HEK293 (cell line): ENCODE data around the gene ZFHX3.

Source experiments
- CTCF ChIA-PET: fragments of 350-600 bp; formaldehyde crosslinking; extraction: SDS; loops from one replicate; lab custom pipeline; 2021; ENCODE audit warnings: antibody characterized with exemption; lab: Yijun Ruan, JAX
- POLR2A ChIA-PET: fragments of 300-600 bp; formaldehyde crosslinking; extraction: SDS; loops from one replicate; lab custom pipeline; 2020; ENCODE audit warnings: antibody characterized with exemption, inconsistent platforms; lab: Yijun Ruan, JAX
- H3K27ac ChIP-seq: fragments of 200-500 bp; sonication (Bioruptor generic); 2 replicates; pipeline ENCODE4 v1.5.1; 2014; ENCODE audit warnings: low read depth, low read length, control low read depth, inconsistent platforms; ENCODE audit errors: extremely low read depth
- H3K36me3 ChIP-seq, 2 experiments: fragments of 200-500 bp in 1 of 2; sonication (Bioruptor generic) in 1 of 2; 1 replicate in 1 of 2; 2 replicates in 1 of 2; pipeline ENCODE4 v1.5.1; 2014 to 2017; ENCODE audit warnings: inconsistent platforms in 2 of 2, low read length in 2 of 2; ENCODE audit not compliant: control insufficient read depth in 2 of 2, insufficient read depth in 1 of 2
- H3K4me1 ChIP-seq: fragments of 200-500 bp; sonication (Bioruptor generic); 2 replicates; pipeline ENCODE4 v1.5.1; 2014; ENCODE audit warnings: mild to moderate bottlenecking, low read length, inconsistent platforms; ENCODE audit not compliant: control insufficient read depth, insufficient read depth
- H3K4me3 ChIP-seq: 2 replicates; pipeline ENCODE4 v1.5.1; 2011; ENCODE audit warnings: low read depth, mild to moderate bottlenecking, control low read depth, low read length, moderate library complexity
- H3K9me3 ChIP-seq: fragments of 200-500 bp; sonication (Bioruptor generic); 2 replicates; pipeline ENCODE4 v1.5.1; 2014; ENCODE audit warnings: low read depth, low read length, inconsistent platforms; ENCODE audit not compliant: control insufficient read depth, insufficient read depth
- EGR2 ChIP-seq: fragments of 450-650 bp; formaldehyde crosslinking; IDR thresholded peaks from 2 replicates; pipeline ENCODE4 v1.5.1; 2016; ENCODE audit warnings: low read depth, missing biosample characterization, missing genetic modification characterization
- KLF7 ChIP-seq: fragments of 450-650 bp; formaldehyde crosslinking; IDR thresholded peaks from 2 replicates; pipeline ENCODE4 v1.5.1; 2016; ENCODE audit warnings: missing biosample characterization, missing genetic modification characterization, borderline replicate concordance
- MEIS1 ChIP-seq: sonication (generic); formaldehyde crosslinking; IDR thresholded peaks from 2 replicates; pipeline ENCODE4 v1.8.1; 2022; ENCODE audit warnings: missing genetic modification reagents, mild to moderate bottlenecking, borderline replicate concordance
- MYNN ChIP-seq: fragments of 450-650 bp; formaldehyde crosslinking; IDR thresholded peaks from 2 replicates; pipeline ENCODE4 v1.5.1; 2016; ENCODE audit warnings: missing biosample characterization, missing genetic modification characterization, borderline replicate concordance
- PRDM10 ChIP-seq: fragments of 450-650 bp; formaldehyde crosslinking; IDR thresholded peaks from 2 replicates; pipeline ENCODE4 v1.5.1; 2016; ENCODE audit warnings: missing biosample characterization, missing genetic modification characterization
- REPIN1 ChIP-seq: fragments of 450-650 bp; formaldehyde crosslinking; IDR thresholded peaks from 2 replicates; pipeline ENCODE4 v1.5.1; 2017; ENCODE audit warnings: missing biosample characterization, missing genetic modification characterization, low read depth
- SETDB1 ChIP-seq: IDR thresholded peaks from one replicate; pipeline ENCODE4 v1.6.1; 2017; ENCODE audit warnings: mild to moderate bottlenecking, low read length, moderate library complexity, mixed read lengths; ENCODE audit not compliant: insufficient read length
- SP7 ChIP-seq: fragments of 450-650 bp; formaldehyde crosslinking; IDR thresholded peaks from 2 replicates; pipeline ENCODE4 v1.5.1; 2016; ENCODE audit warnings: missing biosample characterization, missing genetic modification characterization
- YY2 ChIP-seq: fragments of 450-650 bp; formaldehyde crosslinking; IDR thresholded peaks from 2 replicates; pipeline ENCODE4 v1.5.1; 2016; ENCODE audit warnings: missing biosample characterization, missing genetic modification characterization
- ZFHX2 ChIP-seq: fragments of 450-650 bp; formaldehyde crosslinking; conservative IDR thresholded peaks from 2 replicates; pipeline ENCODE4 v1.5.1; 2016; ENCODE audit warnings: missing biosample characterization, missing genetic modification characterization
- ZFP69B ChIP-seq: fragments of 450-650 bp; formaldehyde crosslinking; IDR thresholded peaks from 2 replicates; pipeline ENCODE4 v1.5.1; 2016; ENCODE audit warnings: missing biosample characterization, missing genetic modification characterization
- ZIC2 ChIP-seq: fragments of 450-650 bp; formaldehyde crosslinking; IDR thresholded peaks from 2 replicates; pipeline ENCODE4 v1.5.1; 2016; ENCODE audit warnings: missing biosample characterization, missing genetic modification characterization
- ZNF175 ChIP-seq: fragments of 450-650 bp; formaldehyde crosslinking; IDR thresholded peaks from 2 replicates; pipeline ENCODE4 v1.5.1; 2016; ENCODE audit warnings: missing biosample characterization, missing genetic modification characterization
- ZNF211 ChIP-seq: fragments of 450-650 bp; formaldehyde crosslinking; IDR thresholded peaks from 2 replicates; pipeline ENCODE4 v1.5.1; 2016; ENCODE audit warnings: low read depth, missing biosample characterization, missing genetic modification characterization
- ZNF266 ChIP-seq: fragments of 450-650 bp; formaldehyde crosslinking; IDR thresholded peaks from 2 replicates; pipeline ENCODE4 v1.5.1; 2016; ENCODE audit warnings: missing biosample characterization, missing genetic modification characterization, low read depth
- ZNF274 ChIP-seq, 2 experiments: fragments of 200-500 bp in 1 of 2; fragments of 450-650 bp in 1 of 2; sonication (Bioruptor generic) in 1 of 2; formaldehyde crosslinking in 1 of 2; IDR thresholded peaks; 2 replicates each; pipeline versions ENCODE4 v1.5.1 to v1.6.1; 2014 to 2016; ENCODE audit warnings: borderline replicate concordance in 1 of 2, inconsistent platforms in 1 of 2, low read length in 1 of 2, missing biosample characterization in 1 of 2, missing genetic modification characterization in 1 of 2
- ZNF292 ChIP-seq: fragments of 450-650 bp; formaldehyde crosslinking; IDR thresholded peaks from 2 replicates; pipeline ENCODE4 v1.5.1; 2016; ENCODE audit warnings: low read depth, missing biosample characterization, missing genetic modification characterization, borderline replicate concordance
- ZNF341 ChIP-seq: fragments of 450-650 bp; formaldehyde crosslinking; IDR thresholded peaks from 2 replicates; pipeline ENCODE4; 2016; ENCODE audit warnings: low read depth, missing biosample characterization, missing genetic modification characterization
- ZNF362 ChIP-seq: fragments of 450-650 bp; formaldehyde crosslinking; IDR thresholded peaks from 2 replicates; pipeline ENCODE4 v1.5.1; 2016; ENCODE audit warnings: missing biosample characterization, missing genetic modification characterization
- ZNF521 ChIP-seq: fragments of 450-650 bp; formaldehyde crosslinking; IDR thresholded peaks from 2 replicates; pipeline ENCODE4 v1.5.1; 2017; ENCODE audit warnings: missing biosample characterization, mild to moderate bottlenecking, missing genetic modification characterization
- ZNF529 ChIP-seq: fragments of 450-650 bp; formaldehyde crosslinking; IDR thresholded peaks from 2 replicates; pipeline ENCODE4 v1.5.1; 2017; ENCODE audit warnings: missing genetic modification characterization, missing biosample characterization; ENCODE audit not compliant: insufficient replicate concordance
- ZNF548 ChIP-seq: fragments of 450-650 bp; formaldehyde crosslinking; IDR thresholded peaks from 2 replicates; pipeline ENCODE4 v1.5.1; 2016; ENCODE audit warnings: missing biosample characterization, missing genetic modification characterization
- ZNF549 ChIP-seq: fragments of 450-650 bp; IDR thresholded peaks from 2 replicates; pipeline ENCODE4 v1.5.1; 2018; ENCODE audit warnings: missing biosample characterization, missing genetic modification characterization, mild to moderate bottlenecking, inconsistent platforms, moderate library complexity
- ZNF701 ChIP-seq: fragments of 450-650 bp; formaldehyde crosslinking; IDR thresholded peaks from 2 replicates; pipeline ENCODE4 v1.5.1; 2016; ENCODE audit warnings: missing biosample characterization, missing genetic modification characterization
- ZNF747 ChIP-seq: fragments of 450-650 bp; formaldehyde crosslinking; IDR thresholded peaks from 2 replicates; pipeline ENCODE4 v1.5.1; 2016; ENCODE audit warnings: missing biosample characterization, missing genetic modification characterization
- ZNF792 ChIP-seq: fragments of 450-650 bp; formaldehyde crosslinking; IDR thresholded peaks from 2 replicates; pipeline ENCODE4 v1.5.1; 2016; ENCODE audit warnings: missing biosample characterization, missing genetic modification characterization
- ZNF830 ChIP-seq: fragments of 450-650 bp; IDR thresholded peaks from 2 replicates; pipeline ENCODE4 v1.5.0; 2018; ENCODE audit warnings: missing biosample characterization, missing genetic modification characterization, low read depth, mild to moderate bottlenecking, moderate library complexity
- ZSCAN23 ChIP-seq: fragments of 450-650 bp; formaldehyde crosslinking; IDR thresholded peaks from 2 replicates; pipeline ENCODE4 v1.5.1; 2016; ENCODE audit warnings: missing biosample characterization, missing genetic modification characterization
- TF ChIP-seq, protein P1 (sequence below): fragments of 450-650 bp; formaldehyde crosslinking; IDR thresholded peaks from 2 replicates; pipeline ENCODE4 v1.5.1; 2016; ENCODE audit warnings: missing biosample characterization, missing genetic modification characterization

Gene ZFHX3

GRCh38 chr16:73022534-73022933 is 25.4 kb downstream of the ZFHX3 start:
- peaks cover 20% of the 10 kb centered on the region for H3K4me1 ChIP-seq
- TF ChIP-seq ZNF211 (tag by site-specific recombination): no peak
- TF ChIP-seq YY2 (tag by site-specific recombination): no peak
- TF ChIP-seq SETDB1: no peak
- no peak for TF ChIP-seq ZNF175
- no peak for TF ChIP-seq ZNF830 (tag by site-specific recombination)
- TF ChIP-seq ZNF362 (tag by site-specific recombination): no peak
- no peak for TF ChIP-seq PRDM10
- no peak for TF ChIP-seq REPIN1 (tag by site-specific recombination)
- no peak for TF ChIP-seq EGR2
- no peak for TF ChIP-seq ZNF548 (tag by site-specific recombination)
- no peak for TF ChIP-seq ZNF521 (tag by site-specific recombination)
- TF ChIP-seq ZNF529 (tag by site-specific recombination): no peak
- no peak for TF ChIP-seq ZSCAN23 (tag by site-specific recombination)
- H3K9me3 ChIP-seq: no peaks in the 10 kb centered on the region
- no peak overlapping the region for H3K27ac ChIP-seq
- no peak overlapping the region for H3K4me3 ChIP-seq
- ChIA-PET POLR2A (no interaction called here), CTCF (interaction anchor here (0.6 to 1.2 kb wide), 3 partner anchors 39 to 816 kb away, joined by 3 to 8 read pairs (median 3); no protein-coding TSS in a partner anchor)
- no peaks in the 10 kb centered on the region for H3K36me3 ChIP-seq

DNA sequence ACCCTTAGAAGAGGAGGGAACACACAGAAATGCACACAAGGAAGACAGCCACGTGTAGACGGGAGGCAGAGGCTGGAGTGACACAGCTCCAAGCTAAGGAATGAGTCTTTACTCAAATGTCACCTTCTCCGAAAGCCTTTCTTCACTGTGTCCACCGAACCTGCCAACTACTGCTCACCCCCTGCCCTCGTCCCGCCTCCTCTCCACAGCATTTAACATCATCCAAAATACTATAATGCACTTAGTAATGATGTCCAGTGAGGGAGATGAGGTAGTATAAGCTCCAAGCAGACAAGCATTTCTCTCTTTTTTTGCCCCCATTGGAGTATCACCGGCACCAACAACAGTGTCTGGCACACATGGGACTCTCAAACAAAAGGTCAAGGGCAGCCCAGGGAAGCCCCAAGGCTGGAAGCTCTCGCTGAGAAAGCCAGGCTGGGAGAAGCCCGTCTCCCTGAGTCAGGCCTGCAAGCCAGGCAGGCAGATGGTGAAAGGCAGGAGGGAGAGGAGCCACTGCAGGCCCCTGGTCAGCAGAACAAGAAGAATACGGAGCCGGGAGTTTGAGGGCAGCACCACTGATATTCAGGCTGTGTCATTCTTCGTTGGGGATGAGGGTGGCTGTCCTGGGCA is 25.9 kb downstream of the ZFHX3 start:
- ChIA-PET POLR2A (interaction anchor here (0.6 kb wide), 1 partner anchor 28 kb away, joined by 4 read pairs; no protein-coding TSS in a partner anchor), CTCF (interaction anchor here (0.6 to 1.2 kb wide), 6 partner anchors 27 to 897 kb away, joined by 3 to 8 read pairs (median 3); no protein-coding TSS in a partner anchor)
- no peaks in the 10 kb centered on the region for H3K36me3 ChIP-seq
- H3K4me1 ChIP-seq: peaks cover 20% of the 10 kb centered on the region
- H3K4me3 ChIP-seq: no peak overlapping the region
- H3K27ac ChIP-seq: no peak overlapping the region
- H3K9me3 ChIP-seq: no peaks in the 10 kb centered on the region
- no peak for TF ChIP-seq ZNF341
- no peak for TF ChIP-seq REPIN1 (tag by site-specific recombination)
- no peak for TF ChIP-seq ZNF292 (tag by site-specific recombination)
- TF ChIP-seq MYNN (tag by site-specific recombination): no peak
- no peak for TF ChIP-seq ZIC2
- TF ChIP-seq SP7 (tag by site-specific recombination): no peak
- no peak for TF ChIP-seq ZNF274 (IDR thresholded peaks at IDR 0.05; ENCODE audit: low read length)
- no peak for TF ChIP-seq ZNF274 (tag by site-specific recombination; IDR thresholded peaks at IDR 0.05; ENCODE audit: borderline replicate concordance)
- TF ChIP-seq MEIS1 (CRISPR knock-in tag): no peak
- no peak for TF ChIP-seq ZFHX2 (tag by site-specific recombination)
- no peak for TF ChIP-seq ZNF549
- no peak for TF ChIP-seq KLF7 (tag by site-specific recombination)
- TF ChIP-seq, protein P1, sequence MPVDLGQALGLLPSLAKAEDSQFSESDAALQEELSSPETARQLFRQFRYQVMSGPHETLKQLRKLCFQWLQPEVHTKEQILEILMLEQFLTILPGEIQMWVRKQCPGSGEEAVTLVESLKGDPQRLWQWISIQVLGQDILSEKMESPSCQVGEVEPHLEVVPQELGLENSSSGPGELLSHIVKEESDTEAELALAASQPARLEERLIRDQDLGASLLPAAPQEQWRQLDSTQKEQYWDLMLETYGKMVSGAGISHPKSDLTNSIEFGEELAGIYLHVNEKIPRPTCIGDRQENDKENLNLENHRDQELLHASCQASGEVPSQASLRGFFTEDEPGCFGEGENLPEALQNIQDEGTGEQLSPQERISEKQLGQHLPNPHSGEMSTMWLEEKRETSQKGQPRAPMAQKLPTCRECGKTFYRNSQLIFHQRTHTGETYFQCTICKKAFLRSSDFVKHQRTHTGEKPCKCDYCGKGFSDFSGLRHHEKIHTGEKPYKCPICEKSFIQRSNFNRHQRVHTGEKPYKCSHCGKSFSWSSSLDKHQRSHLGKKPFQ (tag by site-specific recombination): no peak
- TF ChIP-seq ZNF792: no peak
- TF ChIP-seq ZNF266 (tag by site-specific recombination): no peak
- no peak for TF ChIP-seq ZNF701 (tag by site-specific recombination)
- TF ChIP-seq ZNF747 (tag by site-specific recombination): no peak
- TF ChIP-seq ZNF211 (tag by site-specific recombination): no peak
- TF ChIP-seq ZFP69B (tag by site-specific recombination): no peak
